Activated CD8-positive, alpha-beta memory T cell treated with anti-CD3 and anti-CD28 coated beads for 36 hours (primary cell): ENCODE results near the gene PRB2. TPM values are rescaled to one million over a fixed set of nuclear protein-coding genes. Genes with fewer than 3 reads are reported as not detected.
"Not testable (repeated sequence)": the region's sequence is repeated elsewhere in the genome, so short reads cannot be mapped to it uniquely, and the experiment has no call there.

Experiments used
- CTCF ChIA-PET: fragments of 350-600 bp; sonication (Branson Sonifier 250); formaldehyde crosslinking; loops from one replicate; lab custom pipeline; 2021; ENCODE audit warnings: antibody characterized with exemption; lab: Charles Lee
- POLR2A ChIA-PET: fragments of 350-600 bp; sonication (Branson Sonifier 250); formaldehyde crosslinking; loops from one replicate; lab custom pipeline; 2021; ENCODE audit warnings: antibody characterized with exemption; lab: Charles Lee
- total RNA-seq, 2 experiments: library from RNA; stranded (reverse); gene quantifications; one replicate each; pipeline ENCODE4 v1.2.3, GENCODE V29; 2021

Gene PRB2
- total RNA-seq = not detected

- CTCF ChIA-PET, POLR2A ChIA-PET: not testable (repeated sequence)
Measured at GRCh38 chr12:11395467-11395866, at the start of gene PRB2. Gene PRB2, minus strand, starts transcription at chr12:11395567. Its CDS starts 38 bp downstream, at chr12:11395529.

DNA sequence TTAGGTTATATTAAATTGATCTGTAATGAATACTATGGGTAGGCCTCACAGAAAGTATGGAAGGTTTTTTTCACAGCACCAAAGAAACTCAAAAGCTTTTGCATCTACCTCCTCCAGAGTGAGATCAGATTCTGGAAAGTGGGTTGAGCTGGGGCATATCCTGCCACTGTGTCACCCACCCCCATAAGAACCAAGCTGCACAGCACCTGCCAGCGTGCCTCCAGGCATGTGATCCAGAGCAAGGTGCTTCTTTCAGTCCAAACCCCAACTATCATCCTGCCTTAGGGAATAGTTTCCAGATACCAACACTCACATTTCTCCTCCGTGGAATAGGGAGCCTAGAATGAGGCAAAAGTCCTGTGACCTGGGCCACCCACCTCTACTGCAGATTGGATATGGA lies 42.6 kb upstream of the PRB2 start:
- POLR2A ChIA-PET = no interaction called here
- CTCF ChIA-PET = no interaction called here

- POLR2A ChIA-PET = no interaction called here
Measured at GRCh38 chr12:11433664-11434063, 38.3 kb upstream of the PRB2 start.

GRCh38 chr12:11431486-11431885 lies 36.1 kb upstream of the PRB2 start:
- ChIA-PET POLR2A (no interaction called here), CTCF (no interaction called here)

More at GRCh38 chr12:11433664-11434063, 38.3 kb upstream of the PRB2 start:
- CTCF ChIA-PET = no interaction called here

DNA sequence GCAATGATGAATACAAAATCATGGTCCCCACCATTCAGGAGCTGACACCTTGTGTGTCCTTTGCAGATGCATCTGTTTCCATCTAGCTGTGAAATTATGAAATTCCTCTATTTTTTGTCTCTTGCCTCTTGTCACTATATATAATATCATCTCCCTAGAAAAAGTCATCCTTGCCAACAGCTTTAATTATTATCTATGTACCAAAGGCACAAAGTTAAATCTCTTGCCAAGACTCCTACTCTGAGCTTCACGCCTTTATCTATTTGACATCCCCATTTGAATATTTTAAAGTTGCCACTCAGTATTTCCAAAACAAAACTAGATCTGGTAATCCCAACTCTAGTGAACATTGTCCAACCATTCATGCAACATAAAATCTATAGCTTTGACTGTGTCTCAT lies 32.0 kb upstream of the PRB2 start:
- ChIA-PET CTCF (no interaction called here), POLR2A (no interaction called here)

GRCh38 chr12:11412731-11413130 lies 17.4 kb upstream of the PRB2 start:
- ChIA-PET CTCF (no interaction called here), POLR2A (no interaction called here)

DNA sequence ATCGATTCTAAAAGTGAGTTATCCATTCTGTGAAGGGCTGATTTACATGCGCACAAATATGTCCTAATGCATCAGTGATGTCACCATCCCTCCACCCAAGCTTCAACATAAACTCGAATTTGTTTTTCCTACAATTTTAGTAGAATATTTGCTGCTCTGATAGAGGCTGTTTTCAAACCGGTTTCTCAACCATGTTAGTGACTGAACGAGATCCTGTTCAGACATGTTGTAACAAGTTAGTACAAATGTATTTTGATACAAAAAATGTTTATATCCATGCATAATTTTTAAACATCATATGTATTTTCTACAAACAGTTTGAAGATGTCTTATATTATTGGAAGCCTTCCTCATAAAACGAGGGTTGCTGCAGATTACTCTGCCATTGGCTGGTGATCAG lies 12.7 kb upstream of the PRB2 start:
- POLR2A ChIA-PET = no interaction called here
- CTCF ChIA-PET = no interaction called here

DNA sequence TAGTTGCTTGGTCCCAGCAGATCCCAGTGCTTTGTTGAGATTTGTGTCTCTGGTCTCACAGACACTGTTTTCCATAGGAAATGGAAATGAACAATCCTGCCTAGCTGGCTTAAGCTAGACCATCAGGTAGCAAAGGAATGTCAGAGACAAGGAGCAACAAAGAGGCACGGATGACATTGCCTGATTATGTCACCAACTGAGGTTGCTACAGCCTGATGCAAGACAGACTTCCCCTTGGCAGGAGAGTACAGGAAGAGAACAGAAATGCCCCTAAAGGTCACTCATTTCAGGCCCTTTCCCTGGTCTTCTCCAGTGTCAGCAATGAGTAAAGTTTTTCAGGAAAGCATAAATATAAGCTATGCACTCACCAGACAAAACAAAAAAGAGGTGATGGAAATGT lies 2.0 kb upstream of the PRB2 start:
- ChIA-PET POLR2A (no interaction called here), CTCF (no interaction called here)

- CTCF ChIA-PET = not testable (repeated sequence)
Measured at GRCh38 chr12:11391456-11391855, 3.9 kb downstream of the PRB2 start.

DNA sequence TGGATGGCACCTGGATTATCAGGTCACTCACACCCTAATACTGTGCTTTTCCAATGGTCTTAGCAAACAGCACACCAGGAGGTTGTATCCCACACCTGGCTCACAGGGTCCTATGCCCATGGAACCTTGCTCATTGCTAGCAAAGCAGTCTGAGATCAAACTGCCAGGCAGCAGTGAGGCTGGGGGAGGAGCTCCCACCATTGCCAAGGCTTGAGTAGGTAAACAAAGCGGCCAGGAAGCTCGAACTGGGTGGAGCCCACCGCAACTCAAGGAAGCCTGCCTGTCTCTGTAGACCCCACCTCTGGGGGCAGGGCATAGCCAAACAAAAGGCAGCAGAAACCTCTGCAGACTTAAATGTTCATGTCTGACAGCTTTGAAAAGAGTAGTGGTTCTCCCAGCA lies 17.9 kb downstream of the PRB2 start:
- POLR2A ChIA-PET = not testable (repeated sequence)
- CTCF ChIA-PET = interaction anchor here (0.6 kb wide), 1 partner anchor 246 kb away, joined by 3 read pairs; no protein-coding TSS in a partner anchor

More at GRCh38 chr12:11391456-11391855, 3.9 kb downstream of the PRB2 start:
- POLR2A ChIA-PET = not testable (repeated sequence)

DNA sequence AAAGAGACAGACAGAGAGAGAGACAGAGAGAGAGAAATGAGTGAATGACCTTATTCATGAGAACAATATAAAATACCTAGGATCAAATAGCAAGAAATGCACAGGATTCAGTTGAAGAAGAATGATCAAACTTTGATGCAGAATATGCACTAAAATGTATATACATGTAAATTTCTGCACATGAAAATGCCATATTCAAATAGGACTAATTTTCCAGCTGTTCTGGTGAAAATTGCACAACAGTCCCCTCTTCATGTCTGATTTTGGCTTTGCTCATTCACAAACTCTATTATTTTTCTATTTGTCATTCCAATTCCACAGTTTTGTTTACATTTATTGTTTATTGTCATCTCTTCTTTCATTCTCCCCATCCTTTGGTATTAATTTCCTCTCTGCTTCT lies 34.2 kb downstream of the PRB2 start:
- ChIA-PET CTCF (no interaction called here), POLR2A (no interaction called here)

- CTCF ChIA-PET, POLR2A ChIA-PET: not testable (repeated sequence)
Measured at GRCh38 chr12:11360205-11360883, 35.0 kb downstream of the PRB2 start.

- CTCF ChIA-PET = not testable (repeated sequence)
Measured at GRCh38 chr12:11351736-11352135, 43.6 kb downstream of the PRB2 start.

GRCh38 chr12:11348439-11348838 lies 46.9 kb downstream of the PRB2 start:
- POLR2A ChIA-PET = no interaction called here

More at GRCh38 chr12:11351736-11352135, 43.6 kb downstream of the PRB2 start:
- POLR2A ChIA-PET = not testable (repeated sequence)

GRCh38 chr12:11347810-11348209 lies 47.6 kb downstream of the PRB2 start:
- CTCF ChIA-PET = no interaction called here
- POLR2A ChIA-PET = no interaction called here

More at GRCh38 chr12:11348439-11348838, 46.9 kb downstream of the PRB2 start:
- CTCF ChIA-PET = no interaction called here

DNA sequence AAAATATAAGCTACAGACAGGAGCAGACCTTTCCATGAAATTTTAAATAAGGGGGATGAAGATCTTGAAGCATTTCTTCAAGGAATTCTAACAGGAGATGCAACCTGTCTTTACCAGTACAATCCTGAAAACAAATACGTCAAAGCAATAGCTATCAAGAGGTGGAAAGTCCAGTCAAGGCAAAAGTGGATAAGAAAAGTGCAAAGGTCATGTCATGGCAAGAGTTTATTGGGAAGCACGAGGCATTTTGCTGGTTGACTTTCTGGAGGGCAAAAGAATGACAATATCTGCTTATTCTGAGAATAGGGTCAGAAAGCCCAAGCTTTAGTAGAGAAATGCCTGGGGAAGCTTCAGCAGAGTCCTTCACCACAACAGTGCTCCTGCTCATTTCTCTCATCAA lies 50.9 kb downstream of the PRB2 start:
- ChIA-PET POLR2A (no interaction called here), CTCF (no interaction called here)

Other genes with a start within 250 kb of the PRB2 start
- gene SMIM10L1, start 224.4 kb downstream of the PRB2 start, total RNA-seq = 10 to 100 TPM; 10.1 to 10.2 TPM
- not detected for gene TAS2R42, start 208.6 kb downstream of the PRB2 start, total RNA-seq
- not detected for gene PRB3, start 125.9 kb downstream of the PRB2 start, total RNA-seq
- not detected for gene PRB4, start 85.1 kb downstream of the PRB2 start, total RNA-seq